Uterus (tissue), 4 donors: ENCODE data around the gene TCP1. TPM values are rescaled to one million over a fixed set of nuclear protein-coding genes. Genes with fewer than 3 reads are reported as not detected.

Source experiments
- DNase-seq, 2 donors: peaks; one replicate each; pipeline ENCODE4 v3.0.0-alpha.2; 2019 to 2020
- H3K27ac ChIP-seq, 2 donors: fragments of 200-600 bp; sonication (generic); 1 replicate in 1 of 2; 2 replicates in 1 of 2; pipeline ENCODE4 v1.5.1; 2016 to 2018
- H3K27me3 ChIP-seq, 2 donors: fragments of 200-600 bp; sonication (generic); one replicate each; pipeline ENCODE4 v1.5.1; 2018 to 2019; ENCODE audit warnings: control low read depth in 1 of 2
- H3K36me3 ChIP-seq, 2 donors: fragments of 200-600 bp; sonication (generic); one replicate each; pipeline ENCODE4 v1.5.1; 2019; ENCODE audit warnings: control low read depth in 1 of 2
- H3K4me1 ChIP-seq, 2 donors: fragments of 200-600 bp; sonication (generic); one replicate each; pipeline ENCODE4 v1.5.1; 2018 to 2019; ENCODE audit warnings: control low read depth in 1 of 2
- H3K4me3 ChIP-seq, 2 donors: fragments of 200-600 bp; sonication (generic); 1 replicate in 1 of 2; 2 replicates in 1 of 2; pipeline ENCODE4 v1.5.1; 2018 to 2019; ENCODE audit warnings: mild to moderate bottlenecking in 1 of 2
- H3K9me3 ChIP-seq, 2 donors: fragments of 200-600 bp; sonication (generic); one replicate each; pipeline ENCODE4 v1.5.1; 2019; ENCODE audit warnings: control low read depth in 1 of 2
- POLR2A ChIP-seq, 2 donors: fragments of 450-650 bp; IDR thresholded peaks; one replicate each; pipeline ENCODE4 v1.6.1; 2016; ENCODE audit warnings: antibody characterized with exemption in 2 of 2, mild to moderate bottlenecking in 1 of 2, moderate library complexity in 1 of 2
- intact Hi-C: fragments of 100-400 bp; cut with DNase I; formaldehyde crosslinking; loops from one replicate; pipeline ENCODE4 v1.15.1; 2023; ENCODE audit warnings: low total_unique reads
- total RNA-seq, 4 donors: library from RNA; depleted of rRNA in 3 of 4; stranded (reverse); fragments of >200 nt in 3 of 4; gene quantifications; one replicate each; pipeline versions ENCODE4 v1.1.0 to v1.2.4, GENCODE V29; 2014 to 2023
- TF ChIP-seq, protein P1 (sequence below), 4 experiments: fragments of 200-600 bp in 2 of 4; fragments of 450-650 bp in 2 of 4; sonication (generic) in 2 of 4; IDR thresholded peaks; one replicate each; pipeline ENCODE4 v1.5.1; 2016 to 2019; ENCODE audit warnings: antibody characterized with exemption in 4 of 4, mild to moderate bottlenecking in 2 of 4, moderate library complexity in 1 of 4
- donor health status: DM: yes; HTN: yes; CAD: no.

The TCP1 gene
- total RNA-seq, 4 donors from 2014 or later: 109 to 241 (median 170) TPM

DNA sequence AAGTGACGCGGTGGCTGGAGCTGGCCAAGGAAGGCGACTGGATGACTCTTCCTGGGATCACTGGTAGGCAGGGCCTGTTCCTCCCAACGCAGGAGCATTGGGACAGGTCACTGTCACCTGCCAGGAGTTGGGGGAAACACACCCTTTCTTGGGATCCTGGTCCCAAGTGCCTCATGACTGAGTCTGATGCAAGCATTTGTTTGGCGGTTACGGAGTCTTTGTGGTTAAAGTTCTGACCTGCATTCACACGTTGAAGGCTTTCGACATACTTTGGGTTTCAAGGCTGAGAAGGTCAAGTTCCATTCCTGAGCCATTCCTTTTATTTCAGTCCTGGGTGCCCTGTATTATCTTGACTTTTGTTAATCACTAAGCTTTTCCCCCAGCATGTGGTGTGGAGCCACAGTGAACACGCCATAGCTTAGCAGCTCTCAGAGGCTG, 16.6 kb upstream of the TCP1 start:
- Histone ChIP-seq H3K9me3 (no peaks in the 10 kb centered on the region), H3K27me3 (no peaks in the 10 kb centered on the region), H3K4me3 (no peak overlapping the region), H3K27ac (no peak overlapping the region), H3K4me1 (no peaks in the 10 kb centered on the region), H3K36me3 (no peaks in the 10 kb centered on the region)
- TF ChIP-seq POLR2A (IDR thresholded peaks at IDR 0.05): no peak
- TF ChIP-seq, protein P1, sequence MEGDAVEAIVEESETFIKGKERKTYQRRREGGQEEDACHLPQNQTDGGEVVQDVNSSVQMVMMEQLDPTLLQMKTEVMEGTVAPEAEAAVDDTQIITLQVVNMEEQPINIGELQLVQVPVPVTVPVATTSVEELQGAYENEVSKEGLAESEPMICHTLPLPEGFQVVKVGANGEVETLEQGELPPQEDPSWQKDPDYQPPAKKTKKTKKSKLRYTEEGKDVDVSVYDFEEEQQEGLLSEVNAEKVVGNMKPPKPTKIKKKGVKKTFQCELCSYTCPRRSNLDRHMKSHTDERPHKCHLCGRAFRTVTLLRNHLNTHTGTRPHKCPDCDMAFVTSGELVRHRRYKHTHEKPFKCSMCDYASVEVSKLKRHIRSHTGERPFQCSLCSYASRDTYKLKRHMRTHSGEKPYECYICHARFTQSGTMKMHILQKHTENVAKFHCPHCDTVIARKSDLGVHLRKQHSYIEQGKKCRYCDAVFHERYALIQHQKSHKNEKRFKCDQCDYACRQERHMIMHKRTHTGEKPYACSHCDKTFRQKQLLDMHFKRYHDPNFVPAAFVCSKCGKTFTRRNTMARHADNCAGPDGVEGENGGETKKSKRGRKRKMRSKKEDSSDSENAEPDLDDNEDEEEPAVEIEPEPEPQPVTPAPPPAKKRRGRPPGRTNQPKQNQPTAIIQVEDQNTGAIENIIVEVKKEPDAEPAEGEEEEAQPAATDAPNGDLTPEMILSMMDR (IDR thresholded peaks at IDR 0.05): no peak
- intact Hi-C loops: no loop called here
- DNase-seq: no peak

DNA sequence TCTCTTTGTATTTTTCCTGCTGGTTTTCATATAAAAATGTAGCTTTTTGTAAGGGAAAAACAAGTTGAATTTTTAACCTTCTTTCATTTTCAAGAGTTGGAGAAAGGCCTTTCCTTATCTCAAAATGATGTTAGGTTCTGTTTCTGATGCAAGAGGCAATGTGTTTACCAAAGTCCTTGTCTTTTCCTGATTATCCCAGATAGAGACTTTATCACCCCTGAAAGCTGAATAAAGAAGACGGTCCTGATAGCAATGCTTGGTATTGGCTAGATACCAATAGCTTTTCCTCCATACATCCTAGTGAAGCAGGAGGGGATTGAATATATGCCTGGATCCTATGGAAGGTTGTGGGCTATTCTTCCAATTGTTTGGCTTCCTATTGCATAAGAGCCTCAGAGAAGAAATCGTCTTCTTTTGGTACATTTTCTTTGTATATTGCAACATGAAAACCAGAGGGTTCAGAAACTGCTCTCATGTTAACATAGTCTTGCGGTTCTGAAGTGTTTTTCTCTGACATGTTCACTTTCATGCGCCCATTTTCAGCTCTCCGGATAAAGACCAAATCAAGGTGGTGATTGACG, 16.1 kb upstream of the TCP1 start:
- Histone ChIP-seq H3K36me3 (no peaks in the 10 kb centered on the region), H3K27ac (no peak overlapping the region), H3K9me3 (no peaks in the 10 kb centered on the region), H3K4me3 (no peak overlapping the region), H3K27me3 (no peaks in the 10 kb centered on the region), H3K4me1 (no peaks in the 10 kb centered on the region)
- intact Hi-C loops: no loop called here
- no peak for DNase-seq
- TF ChIP-seq, protein P1 (IDR thresholded peaks at IDR 0.05): no peak
- no peak for TF ChIP-seq POLR2A (IDR thresholded peaks at IDR 0.05)

DNA sequence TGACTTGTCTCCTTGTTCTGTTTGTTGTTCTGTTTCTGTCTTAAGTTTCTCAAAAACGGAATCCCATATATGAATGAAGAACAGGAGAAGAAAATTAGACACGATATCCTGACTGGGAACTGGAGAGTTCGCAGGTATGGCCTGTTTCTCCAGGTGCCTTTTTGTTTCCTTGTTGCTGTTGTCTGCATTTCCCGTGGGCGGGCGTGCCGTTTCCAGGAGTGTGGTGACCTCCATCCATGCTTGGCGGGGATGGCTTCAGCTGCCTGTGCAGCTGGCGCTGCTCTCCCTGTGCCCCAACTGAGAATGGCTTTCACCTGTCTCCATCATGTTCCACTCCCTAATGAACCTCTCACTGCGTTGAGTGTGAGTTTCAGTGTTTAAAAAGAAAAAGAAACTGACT, 15.1 kb upstream of the TCP1 start:
- no peaks in the 10 kb centered on the region for H3K36me3 ChIP-seq
- H3K4me1 ChIP-seq: no peaks in the 10 kb centered on the region
- H3K27ac ChIP-seq: no peak overlapping the region
- H3K9me3 ChIP-seq: no peaks in the 10 kb centered on the region
- TF ChIP-seq, protein P1 (IDR thresholded peaks at IDR 0.05): no peak
- TF ChIP-seq POLR2A (IDR thresholded peaks at IDR 0.05): no peak
- intact Hi-C loops: no loop called here
- H3K27me3 ChIP-seq: no peaks in the 10 kb centered on the region
- DNase-seq: no peak
- no peak overlapping the region for H3K4me3 ChIP-seq

GRCh38 chr6:159801935-159802334, 12.5 kb upstream of the TCP1 start:
- TF ChIP-seq, protein P1 (IDR thresholded peaks at IDR 0.05): no peak
- TF ChIP-seq POLR2A (IDR thresholded peaks at IDR 0.05): no peak
- intact Hi-C loops: no loop called here
- no peak for DNase-seq

GRCh38 chr6:159800141-159800865, 10.9 kb upstream of the TCP1 start, which contains the start of gene PNLDC1:
Gene PNLDC1 (plus strand): TSS chr6:159800276. CDS start chr6:159800308, 32 bp downstream.
- Histone ChIP-seq H3K27me3 (no peaks in the 10 kb centered on the region), H3K36me3 (no peaks in the 10 kb centered on the region), H3K27ac (no peak within 1 kb of the TSS), H3K9me3 (no peaks in the 10 kb centered on the region), H3K4me1 (no peaks in the 10 kb centered on the region), H3K4me3 (no peak within 1 kb of the TSS)
- no peak for TF ChIP-seq POLR2A (IDR thresholded peaks at IDR 0.05)
- TF ChIP-seq, protein P1 (IDR thresholded peaks at IDR 0.05): no peak
- no peak for DNase-seq
- intact Hi-C loops: no loop called here

More at GRCh38 chr6:159801935-159802334, 12.5 kb upstream of the TCP1 start:
- no peaks in the 10 kb centered on the region for H3K9me3 ChIP-seq
- no peak overlapping the region for H3K4me3 ChIP-seq
- no peaks in the 10 kb centered on the region for H3K4me1 ChIP-seq
- H3K27me3 ChIP-seq: no peaks in the 10 kb centered on the region
- H3K27ac ChIP-seq: no peak overlapping the region
- H3K36me3 ChIP-seq: no peaks in the 10 kb centered on the region
